Gastrocnemius medialis (tissue), 4 donors: ENCODE results near the gene HSFX1.

Source experiments
- POLR2A ChIP-seq, 2 donors: fragments of 450-650 bp; IDR thresholded peaks; one replicate each; pipeline ENCODE4 v1.6.1; 2017; ENCODE audit warnings: antibody characterized with exemption in 2 of 2, mild to moderate bottlenecking in 2 of 2, moderate library complexity in 2 of 2
- TF ChIP-seq, protein P1 (sequence below), 5 experiments: fragments of 450-650 bp in 3 of 5; fragments of 200-600 bp in 2 of 5; sonication (generic) in 2 of 5; IDR thresholded peaks in 4 of 5; conservative IDR thresholded peaks in 1 of 5; 1 replicate in 4 of 5; 2 replicates in 1 of 5; pipeline ENCODE4 v1.5.1; 2016 to 2019; ENCODE audit warnings: antibody characterized with exemption in 5 of 5, mild to moderate bottlenecking in 3 of 5, moderate library complexity in 3 of 5

DNA sequence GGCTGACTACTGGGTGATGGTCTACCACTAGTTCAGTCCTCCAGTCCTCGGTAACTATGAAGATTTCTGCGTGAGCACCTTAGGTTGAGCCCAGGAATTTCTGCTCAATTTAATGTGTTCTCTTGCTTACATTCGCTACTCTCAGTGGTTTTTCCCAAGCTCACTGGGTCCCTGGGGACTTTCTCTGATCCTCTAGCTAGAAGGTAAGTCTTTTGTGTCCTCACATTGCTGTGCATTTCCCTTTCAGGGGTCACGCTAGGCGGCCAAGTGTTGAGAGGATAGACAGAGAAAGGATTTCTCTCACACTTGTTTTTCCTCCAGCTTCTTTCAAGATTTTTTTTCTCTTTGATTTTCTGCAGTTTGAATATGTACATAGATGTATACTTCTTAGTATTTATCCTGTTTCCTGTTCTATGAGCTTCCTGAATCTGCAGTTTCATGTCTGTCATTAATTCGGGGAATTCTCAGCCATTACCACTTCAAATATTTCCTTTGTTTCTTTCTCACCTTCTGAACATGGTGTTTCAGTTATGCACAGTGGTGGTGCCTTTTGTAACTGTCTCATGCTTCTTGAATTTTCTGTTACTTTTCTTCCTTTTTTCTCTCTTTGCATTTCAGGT lies 25.3 kb downstream of the HSFX1 start:
- no peak for TF ChIP-seq POLR2A (IDR thresholded peaks at IDR 0.05)
- TF ChIP-seq, protein P1, sequence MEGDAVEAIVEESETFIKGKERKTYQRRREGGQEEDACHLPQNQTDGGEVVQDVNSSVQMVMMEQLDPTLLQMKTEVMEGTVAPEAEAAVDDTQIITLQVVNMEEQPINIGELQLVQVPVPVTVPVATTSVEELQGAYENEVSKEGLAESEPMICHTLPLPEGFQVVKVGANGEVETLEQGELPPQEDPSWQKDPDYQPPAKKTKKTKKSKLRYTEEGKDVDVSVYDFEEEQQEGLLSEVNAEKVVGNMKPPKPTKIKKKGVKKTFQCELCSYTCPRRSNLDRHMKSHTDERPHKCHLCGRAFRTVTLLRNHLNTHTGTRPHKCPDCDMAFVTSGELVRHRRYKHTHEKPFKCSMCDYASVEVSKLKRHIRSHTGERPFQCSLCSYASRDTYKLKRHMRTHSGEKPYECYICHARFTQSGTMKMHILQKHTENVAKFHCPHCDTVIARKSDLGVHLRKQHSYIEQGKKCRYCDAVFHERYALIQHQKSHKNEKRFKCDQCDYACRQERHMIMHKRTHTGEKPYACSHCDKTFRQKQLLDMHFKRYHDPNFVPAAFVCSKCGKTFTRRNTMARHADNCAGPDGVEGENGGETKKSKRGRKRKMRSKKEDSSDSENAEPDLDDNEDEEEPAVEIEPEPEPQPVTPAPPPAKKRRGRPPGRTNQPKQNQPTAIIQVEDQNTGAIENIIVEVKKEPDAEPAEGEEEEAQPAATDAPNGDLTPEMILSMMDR (IDR thresholded peaks at IDR 0.05 in 4 of 5, conservative IDR thresholded peaks at IDR 0.05 in 1 of 5), result no peak
